Body of pancreas (tissue), 4 donors: ENCODE measurements around the gene NAV1.

ENCODE experiments used
- POLR2A ChIP-seq, 3 donors: fragments of 450-650 bp; IDR thresholded peaks; one replicate each; pipeline ENCODE4 v1.6.1; 2016; ENCODE audit warnings: antibody characterized with exemption in 3 of 3, mild to moderate bottlenecking in 2 of 3
- TF ChIP-seq, protein P1 (sequence below), 7 experiments: fragments of 450-650 bp in 4 of 7; fragments of 200-600 bp in 3 of 7; sonication (generic) in 3 of 7; IDR thresholded peaks; one replicate each; pipeline ENCODE4 v1.5.1; 2016 to 2019; ENCODE audit warnings: antibody characterized with exemption in 7 of 7

GRCh38 chr1:201582705-201583442 is 43.9 kb downstream of the NAV1 start:
- TF ChIP-seq, protein P1, sequence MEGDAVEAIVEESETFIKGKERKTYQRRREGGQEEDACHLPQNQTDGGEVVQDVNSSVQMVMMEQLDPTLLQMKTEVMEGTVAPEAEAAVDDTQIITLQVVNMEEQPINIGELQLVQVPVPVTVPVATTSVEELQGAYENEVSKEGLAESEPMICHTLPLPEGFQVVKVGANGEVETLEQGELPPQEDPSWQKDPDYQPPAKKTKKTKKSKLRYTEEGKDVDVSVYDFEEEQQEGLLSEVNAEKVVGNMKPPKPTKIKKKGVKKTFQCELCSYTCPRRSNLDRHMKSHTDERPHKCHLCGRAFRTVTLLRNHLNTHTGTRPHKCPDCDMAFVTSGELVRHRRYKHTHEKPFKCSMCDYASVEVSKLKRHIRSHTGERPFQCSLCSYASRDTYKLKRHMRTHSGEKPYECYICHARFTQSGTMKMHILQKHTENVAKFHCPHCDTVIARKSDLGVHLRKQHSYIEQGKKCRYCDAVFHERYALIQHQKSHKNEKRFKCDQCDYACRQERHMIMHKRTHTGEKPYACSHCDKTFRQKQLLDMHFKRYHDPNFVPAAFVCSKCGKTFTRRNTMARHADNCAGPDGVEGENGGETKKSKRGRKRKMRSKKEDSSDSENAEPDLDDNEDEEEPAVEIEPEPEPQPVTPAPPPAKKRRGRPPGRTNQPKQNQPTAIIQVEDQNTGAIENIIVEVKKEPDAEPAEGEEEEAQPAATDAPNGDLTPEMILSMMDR (IDR thresholded peaks at IDR 0.05): no peak
- TF ChIP-seq POLR2A (IDR thresholded peaks at IDR 0.05): no peak
